Left cardiac atrium (tissue), 4 donors: ENCODE measurements around the gene SPDYE17. TPM values are rescaled to one million over a fixed set of nuclear protein-coding genes. Genes with fewer than 3 reads are reported as not detected.
"Not testable (repeated sequence)": the region's sequence is repeated elsewhere in the genome, so short reads cannot be mapped to it uniquely, and the experiment has no call there.

ENCODE experiments used
- ATAC-seq, 2 donors: fragments of 200-7000 bp; cut with Tn5 transposase; one replicate each; pipeline ENCODE4 v1.9.1; 2020; ENCODE audit warnings: mild to moderate bottlenecking in 2 of 2, moderate library complexity in 2 of 2
- DNase-seq: peaks from one replicate; pipeline ENCODE4 v3.0.0-alpha.2; 2020
- intact Hi-C, 2 donors: fragments of 100-400 bp; cut with DNase I; formaldehyde crosslinking; loops; one replicate each; pipeline versions ENCODE4 v1.14.1 to v1.15.1; 2022 to 2023
- total RNA-seq, 2 donors: library from RNA; stranded (reverse); fragmentation: NEBNext Ultra II Directional; extraction: Animal tissue kit (Norgen Biotek cat#: 25700); gene quantifications; one replicate each; pipeline ENCODE4 v1.2.1, GENCODE V29; 2021
- donor health status: DM: no; HTN: yes; CAD: no.
- donor health status: DM: no; HTN: yes; CAD: no; lungs with severe emphysema.
- donor health status: DM: yes; HTN: yes; CAD: no.
- donor health status: Dilated cardiomyopathy.

SPDYE17 gene
- total RNA-seq, 2 donors from 2014 or later, result not detected

DNA sequence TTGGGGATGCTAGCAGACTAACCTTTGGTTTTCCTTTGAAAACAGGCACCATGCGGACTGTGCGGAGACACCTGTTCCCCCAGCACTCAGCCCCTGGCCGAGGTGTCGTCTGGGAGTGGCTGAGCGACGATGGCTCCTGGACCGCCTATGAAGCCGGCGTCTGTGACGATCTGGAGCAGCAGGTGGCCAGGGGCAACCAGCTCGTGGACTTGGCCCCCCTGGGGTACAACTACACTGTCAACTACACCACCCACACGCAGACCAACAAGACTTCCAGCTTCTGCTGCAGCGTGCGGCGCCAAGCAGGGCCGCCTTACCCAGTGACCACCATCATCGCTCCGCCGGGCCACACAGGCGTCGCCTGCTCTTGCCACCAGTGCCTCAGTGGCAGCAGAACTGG, 51.6 kb downstream of the SPDYE17 start:
- DNase-seq, result not testable (repeated sequence)

DNA sequence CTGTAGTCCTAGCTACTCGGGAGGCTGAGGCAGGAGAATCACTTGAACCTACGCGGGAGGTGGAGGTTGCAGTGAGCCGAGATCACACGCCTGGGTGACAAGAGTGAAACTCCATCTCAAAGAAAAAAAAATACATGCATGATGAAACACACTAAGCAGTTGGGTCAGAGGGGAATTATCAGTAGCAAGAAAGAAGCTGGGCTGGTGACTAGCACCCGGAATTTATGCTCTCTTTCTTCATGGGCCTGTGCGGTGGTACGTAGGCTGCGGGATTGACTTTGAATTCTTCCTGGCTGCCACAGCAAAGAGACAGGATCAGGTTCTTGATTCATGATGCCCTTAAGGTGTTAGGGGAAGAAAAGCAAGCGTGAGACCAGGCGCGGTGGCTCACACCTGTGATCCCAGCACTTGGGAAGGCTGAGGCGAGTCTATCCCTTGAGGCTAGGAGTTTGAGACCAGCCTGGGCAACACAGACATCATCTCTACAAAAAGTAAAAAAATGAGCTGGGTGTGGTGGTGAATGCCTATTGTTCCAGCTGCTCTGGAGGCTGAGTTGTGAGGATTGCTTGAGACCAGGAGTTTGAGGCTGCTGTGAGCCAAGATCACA, 54.3 kb downstream of the SPDYE17 start:
- ATAC-seq, intact Hi-C loops, DNase-seq: not testable (repeated sequence)

More for the DNA sequence above, 51.6 kb downstream of the SPDYE17 start:
- ATAC-seq, intact Hi-C loops: not testable (repeated sequence)

DNA sequence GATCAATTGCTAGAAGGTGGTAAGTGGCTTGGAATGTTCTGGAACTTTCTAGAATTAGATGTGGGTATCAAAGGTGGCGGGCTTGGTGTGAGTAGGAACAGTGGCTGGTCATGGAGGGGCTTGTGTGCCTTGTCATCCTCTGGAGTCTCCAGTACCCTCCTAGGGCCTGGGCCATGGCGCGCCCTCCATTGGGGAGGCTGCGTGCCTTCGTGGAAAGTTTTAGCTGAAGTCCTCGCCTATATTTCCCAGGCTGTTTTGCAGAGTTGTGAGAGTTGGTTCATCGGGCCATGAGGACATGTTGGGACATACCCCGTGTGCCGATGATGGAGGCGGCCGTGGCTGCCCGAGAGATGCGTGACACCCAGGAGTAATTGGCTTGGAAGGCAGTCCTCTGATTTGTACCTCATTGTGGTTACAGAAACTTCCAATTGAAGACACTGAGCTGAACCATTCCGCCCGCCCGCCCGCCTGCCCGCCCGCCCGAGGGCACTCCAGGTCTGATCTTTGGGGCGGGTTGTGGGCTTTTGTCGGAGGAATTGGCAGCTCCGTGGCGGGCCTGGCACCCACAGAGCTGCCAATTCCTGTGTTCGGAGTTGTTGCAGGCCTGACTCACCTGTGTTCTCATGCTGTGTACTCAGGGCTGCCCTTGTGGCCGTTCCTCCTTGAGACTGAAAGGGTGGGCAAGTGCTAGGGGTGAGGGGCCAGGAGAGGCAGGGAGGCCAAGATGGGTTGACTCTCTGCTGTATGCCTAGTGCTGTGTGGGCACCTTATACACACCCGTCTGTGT, 57.2 kb downstream of the SPDYE17 start:
- intact Hi-C loops, ATAC-seq, DNase-seq: not testable (repeated sequence)

GRCh38 chr7:76974336-76974735, 57.8 kb downstream of the SPDYE17 start:
- ATAC-seq, intact Hi-C loops, DNase-seq: not testable (repeated sequence)

DNA sequence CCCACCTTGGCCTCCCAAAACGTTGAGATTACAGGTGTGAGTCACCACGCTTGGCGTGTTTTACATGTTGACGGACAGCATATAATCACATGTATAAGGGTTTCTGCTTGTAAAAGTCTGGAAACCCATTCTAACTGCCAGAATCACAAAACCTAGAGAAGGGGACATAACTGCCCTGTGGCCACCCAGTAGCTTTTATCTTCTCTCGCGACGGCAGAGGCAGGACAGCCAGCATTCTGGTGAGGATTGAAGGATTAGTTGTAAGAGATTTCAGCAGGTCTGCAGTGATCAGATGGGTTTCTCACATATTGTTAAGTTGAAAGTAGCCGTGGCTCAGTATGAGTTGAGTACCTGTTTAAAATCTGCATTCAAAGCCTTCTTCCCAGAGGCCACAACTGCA, 59.8 kb downstream of the SPDYE17 start:
- intact Hi-C loops, DNase-seq, ATAC-seq: not testable (repeated sequence)

Other genes starting within 250 kb of the SPDYE17 start
- under 1 TPM; 0.50 to 0.94 TPM for gene SPDYE18, start 30.2 kb upstream of the SPDYE17 start, total RNA-seq
- 1 to 10 TPM; 4.7 to 6.8 TPM for gene CCDC146, start 90.3 kb upstream of the SPDYE17 start, total RNA-seq
- 10 to 100 TPM; 19.7 to 20.8 TPM for gene FGL2, start 167.5 kb upstream of the SPDYE17 start, total RNA-seq